Uterus (tissue), 4 donors: ENCODE results near the gene GALR1. TPM values are rescaled to one million over a fixed set of nuclear protein-coding genes. Genes with fewer than 3 reads are reported as not detected.

Experiments
- DNase-seq, 2 donors: peaks; one replicate each; pipeline ENCODE4 v3.0.0-alpha.2; 2019 to 2020
- H3K27ac ChIP-seq, 2 donors: fragments of 200-600 bp; sonication (generic); 1 replicate in 1 of 2; 2 replicates in 1 of 2; pipeline ENCODE4 v1.5.1; 2016 to 2018
- H3K27me3 ChIP-seq, 2 donors: fragments of 200-600 bp; sonication (generic); one replicate each; pipeline ENCODE4 v1.5.1; 2018 to 2019; ENCODE audit warnings: control low read depth in 1 of 2
- H3K36me3 ChIP-seq, 2 donors: fragments of 200-600 bp; sonication (generic); one replicate each; pipeline ENCODE4 v1.5.1; 2019; ENCODE audit warnings: control low read depth in 1 of 2
- H3K4me1 ChIP-seq, 2 donors: fragments of 200-600 bp; sonication (generic); one replicate each; pipeline ENCODE4 v1.5.1; 2018 to 2019; ENCODE audit warnings: control low read depth in 1 of 2
- H3K4me3 ChIP-seq, 2 donors: fragments of 200-600 bp; sonication (generic); 1 replicate in 1 of 2; 2 replicates in 1 of 2; pipeline ENCODE4 v1.5.1; 2018 to 2019; ENCODE audit warnings: mild to moderate bottlenecking in 1 of 2
- H3K9me3 ChIP-seq, 2 donors: fragments of 200-600 bp; sonication (generic); one replicate each; pipeline ENCODE4 v1.5.1; 2019; ENCODE audit warnings: control low read depth in 1 of 2
- CTCF ChIP-seq, 4 experiments: fragments of 200-600 bp in 2 of 4; fragments of 450-650 bp in 2 of 4; sonication (generic) in 2 of 4; IDR thresholded peaks; one replicate each; pipeline ENCODE4 v1.5.1; 2016 to 2019; ENCODE audit warnings: antibody characterized with exemption in 4 of 4, mild to moderate bottlenecking in 2 of 4, moderate library complexity in 1 of 4
- POLR2A ChIP-seq, 2 donors: fragments of 450-650 bp; IDR thresholded peaks; one replicate each; pipeline ENCODE4 v1.6.1; 2016; ENCODE audit warnings: antibody characterized with exemption in 2 of 2, mild to moderate bottlenecking in 1 of 2, moderate library complexity in 1 of 2
- intact Hi-C: fragments of 100-400 bp; cut with DNase I; formaldehyde crosslinking; loops from one replicate; pipeline ENCODE4 v1.15.1; 2023; ENCODE audit warnings: low total_unique reads
- total RNA-seq, 4 donors: library from RNA; depleted of rRNA in 3 of 4; stranded (reverse); fragments of >200 nt in 3 of 4; gene quantifications; one replicate each; pipeline versions ENCODE4 v1.1.0 to v1.2.4, GENCODE V29; 2014 to 2023
- donor health status: DM: yes; HTN: yes; CAD: no.

The GALR1 gene
- total RNA-seq, 4 donors from 2014 or later: 0.21 TPM; not detected in 3

- Histone ChIP-seq H3K27me3 (no peaks in the 10 kb centered on the region), H3K4me1 (peaks cover 9 to 10% of the 10 kb centered on the region in 2 donors), H3K27ac (peak overlapping the region; percentile 76 to 78), H3K4me3 (no peak overlapping the region), H3K9me3 (no peaks in the 10 kb centered on the region), H3K36me3 (no peaks in the 10 kb centered on the region)
- intact Hi-C loops: no loop called here
- DNase-seq: no peak
- TF ChIP-seq POLR2A (IDR thresholded peaks at IDR 0.05): no peak
- no peak for TF ChIP-seq CTCF (IDR thresholded peaks at IDR 0.05)
Observed at GRCh38 chr18:77205769-77206168, 43.9 kb upstream of the GALR1 start.

- no peaks in the 10 kb centered on the region for H3K9me3 ChIP-seq
- intact Hi-C loops: no loop called here
- TF ChIP-seq POLR2A (IDR thresholded peaks at IDR 0.05): no peak
- TF ChIP-seq CTCF (IDR thresholded peaks at IDR 0.05): no peak
- H3K4me3 ChIP-seq: no peak overlapping the region
- H3K4me1 ChIP-seq: peaks cover 10 to 13% of the 10 kb centered on the region in 2 donors
- H3K36me3 ChIP-seq: no peaks in the 10 kb centered on the region
- H3K27ac ChIP-seq: peak overlapping the region; percentile 76 to 78
- H3K27me3 ChIP-seq: no peaks in the 10 kb centered on the region
- DNase-seq: peak; percentile 77 to 79
Observed at GRCh38 chr18:77206676-77207374, 42.8 kb upstream of the GALR1 start.

GRCh38 chr18:77207540-77207939, 42.1 kb upstream of the GALR1 start:
- no peak overlapping the region for H3K4me3 ChIP-seq
- H3K9me3 ChIP-seq: no peaks in the 10 kb centered on the region
- intact Hi-C loops: no loop called here
- peak; percentile 65 to 86 for DNase-seq
- no peaks in the 10 kb centered on the region for H3K36me3 ChIP-seq
- H3K4me1 ChIP-seq: peaks cover 10 to 13% of the 10 kb centered on the region in 2 donors
- peak overlapping the region; percentile 76 to 78 for H3K27ac ChIP-seq
- TF ChIP-seq POLR2A (IDR thresholded peaks at IDR 0.05) (no peak), CTCF (IDR thresholded peaks at IDR 0.05) (peak in 3 of 4 experiments; percentile 34 to 50 (median 44))
- no peaks in the 10 kb centered on the region for H3K27me3 ChIP-seq

GRCh38 chr18:77208964-77209363, 40.7 kb upstream of the GALR1 start:
- no peak for TF ChIP-seq CTCF (IDR thresholded peaks at IDR 0.05)
- TF ChIP-seq POLR2A (IDR thresholded peaks at IDR 0.05): no peak
- Histone ChIP-seq H3K36me3 (no peaks in the 10 kb centered on the region), H3K9me3 (no peaks in the 10 kb centered on the region), H3K4me3 (no peak overlapping the region), H3K27ac (peak overlapping the region; percentile 76 to 78), H3K27me3 (no peaks in the 10 kb centered on the region), H3K4me1 (peaks cover 10 to 13% of the 10 kb centered on the region in 2 donors)
- intact Hi-C loops: no loop called here
- no peak for DNase-seq

- Histone ChIP-seq H3K27ac (peak overlapping the region in 1 of 2 donors; percentile 76), H3K9me3 (no peaks in the 10 kb centered on the region), H3K4me1 (peaks cover 10 to 13% of the 10 kb centered on the region in 2 donors), H3K36me3 (no peaks in the 10 kb centered on the region), H3K4me3 (no peak overlapping the region), H3K27me3 (no peaks in the 10 kb centered on the region)
- no peak for DNase-seq
- intact Hi-C loops: no loop called here
- TF ChIP-seq CTCF (IDR thresholded peaks at IDR 0.05) (no peak), POLR2A (IDR thresholded peaks at IDR 0.05) (no peak)
Observed at GRCh38 chr18:77209587-77209986, 40.1 kb upstream of the GALR1 start.
